ENCODE results near the gene CNOT1. TPM values are rescaled to one million over a fixed set of nuclear protein-coding genes. Genes with fewer than 3 reads are reported as not detected.
"Not testable (repeated sequence)": the region's sequence is repeated elsewhere in the genome, so short reads cannot be mapped to it uniquely, and the experiment has no call there.

Gene CNOT1
- total RNA-seq, 1 donor, result 136 TPM

DNA sequence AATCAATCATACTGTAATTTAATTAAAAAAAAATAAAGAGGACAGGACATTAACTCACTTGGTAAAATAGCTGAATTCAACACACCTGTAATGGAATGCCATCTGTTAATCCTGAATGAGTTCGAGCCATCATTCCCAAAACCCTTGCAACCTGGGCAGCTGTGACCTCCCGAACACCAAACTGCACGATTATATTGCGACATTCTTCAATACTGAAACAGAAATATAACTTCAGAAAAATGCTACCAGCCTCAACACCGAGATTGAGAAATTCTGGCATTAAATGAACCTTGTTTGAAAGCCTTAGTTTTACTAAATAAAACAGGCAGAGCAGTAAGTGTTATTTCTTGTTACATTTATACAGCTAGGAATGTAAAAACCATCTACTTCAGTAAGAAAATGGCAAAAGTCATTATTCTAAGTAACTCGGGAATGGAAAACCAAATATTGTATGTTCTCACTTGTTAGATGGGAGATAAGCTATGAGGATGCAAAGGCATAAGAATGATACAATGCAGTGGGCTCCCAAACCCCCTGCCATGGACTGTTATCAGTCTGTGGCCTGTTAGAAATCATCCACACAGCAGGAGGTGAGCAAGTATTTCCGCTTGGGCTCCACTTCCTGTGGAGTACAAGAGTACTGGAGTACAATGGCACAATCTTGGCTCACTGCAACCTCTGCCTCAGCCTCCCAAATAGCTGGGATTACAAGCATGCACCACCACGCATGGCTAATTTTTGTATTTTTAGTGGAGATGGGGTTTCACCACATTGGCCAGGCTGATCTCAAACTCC is 46.5 kb downstream of the CNOT1 start:
- TF ChIP-seq, protein P1, sequence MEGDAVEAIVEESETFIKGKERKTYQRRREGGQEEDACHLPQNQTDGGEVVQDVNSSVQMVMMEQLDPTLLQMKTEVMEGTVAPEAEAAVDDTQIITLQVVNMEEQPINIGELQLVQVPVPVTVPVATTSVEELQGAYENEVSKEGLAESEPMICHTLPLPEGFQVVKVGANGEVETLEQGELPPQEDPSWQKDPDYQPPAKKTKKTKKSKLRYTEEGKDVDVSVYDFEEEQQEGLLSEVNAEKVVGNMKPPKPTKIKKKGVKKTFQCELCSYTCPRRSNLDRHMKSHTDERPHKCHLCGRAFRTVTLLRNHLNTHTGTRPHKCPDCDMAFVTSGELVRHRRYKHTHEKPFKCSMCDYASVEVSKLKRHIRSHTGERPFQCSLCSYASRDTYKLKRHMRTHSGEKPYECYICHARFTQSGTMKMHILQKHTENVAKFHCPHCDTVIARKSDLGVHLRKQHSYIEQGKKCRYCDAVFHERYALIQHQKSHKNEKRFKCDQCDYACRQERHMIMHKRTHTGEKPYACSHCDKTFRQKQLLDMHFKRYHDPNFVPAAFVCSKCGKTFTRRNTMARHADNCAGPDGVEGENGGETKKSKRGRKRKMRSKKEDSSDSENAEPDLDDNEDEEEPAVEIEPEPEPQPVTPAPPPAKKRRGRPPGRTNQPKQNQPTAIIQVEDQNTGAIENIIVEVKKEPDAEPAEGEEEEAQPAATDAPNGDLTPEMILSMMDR (IDR thresholded peaks at IDR 0.05; ENCODE audit: insufficient read depth, low read length), result no peak
- no peak for DNase-seq (ENCODE audit: low read depth)
- H3K4me3 ChIP-seq (ENCODE audit: low read depth, low read length), result no peak overlapping the region

GRCh38 chr16:58582133-58582532 is 47.5 kb downstream of the CNOT1 start:
- no peak for DNase-seq (ENCODE audit: low read depth)
- TF ChIP-seq, protein P1 (IDR thresholded peaks at IDR 0.05; ENCODE audit: insufficient read depth, low read length), result no peak
- H3K4me3 ChIP-seq (ENCODE audit: low read depth, low read length), result no peak overlapping the region

DNA sequence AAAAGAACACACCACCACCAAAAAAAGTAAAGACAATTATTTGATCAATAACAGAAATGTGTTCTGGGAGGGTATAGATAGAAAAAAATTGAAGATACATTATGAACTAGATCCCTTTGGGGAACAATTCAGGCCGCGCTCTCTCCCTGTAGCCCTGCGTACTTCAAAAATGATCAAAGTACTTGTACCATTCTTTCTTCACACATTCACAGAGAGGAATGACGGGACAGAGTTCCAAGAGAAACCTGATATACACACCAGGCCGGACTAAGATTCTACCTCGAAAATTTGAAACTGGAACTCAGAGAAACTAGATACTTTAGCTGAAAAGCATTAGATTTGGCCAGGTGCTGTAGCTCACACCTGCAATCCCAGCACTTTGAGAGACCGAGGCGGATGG is 50.0 kb downstream of the CNOT1 start:
- no peak for DNase-seq (ENCODE audit: low read depth)
- TF ChIP-seq, protein P1 (IDR thresholded peaks at IDR 0.05; ENCODE audit: insufficient read depth, low read length), result no peak
- H3K4me3 ChIP-seq (ENCODE audit: low read depth, low read length), result no peak overlapping the region

DNA sequence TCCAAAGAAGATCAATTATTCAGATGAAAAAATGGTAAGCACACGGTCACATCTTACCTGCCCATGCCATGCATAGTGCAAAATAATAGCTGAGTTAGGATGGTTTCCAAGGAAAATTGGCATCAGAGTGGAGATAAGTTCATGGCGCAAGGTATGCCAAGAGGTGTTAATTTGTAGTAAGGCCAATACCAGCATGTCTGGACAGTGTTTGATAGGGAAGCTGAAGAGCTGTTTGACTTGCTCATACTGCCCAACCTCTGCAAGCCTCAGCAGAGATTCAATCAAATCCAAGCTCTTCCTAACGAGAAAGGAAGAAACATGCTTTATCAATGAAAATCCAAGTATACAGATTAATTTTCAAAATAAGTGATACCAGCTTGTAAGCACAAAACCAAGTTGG is 51.0 kb downstream of the CNOT1 start:
- TF ChIP-seq, protein P1 (IDR thresholded peaks at IDR 0.05; ENCODE audit: insufficient read depth, low read length), result no peak
- DNase-seq (ENCODE audit: low read depth), result no peak

DNA sequence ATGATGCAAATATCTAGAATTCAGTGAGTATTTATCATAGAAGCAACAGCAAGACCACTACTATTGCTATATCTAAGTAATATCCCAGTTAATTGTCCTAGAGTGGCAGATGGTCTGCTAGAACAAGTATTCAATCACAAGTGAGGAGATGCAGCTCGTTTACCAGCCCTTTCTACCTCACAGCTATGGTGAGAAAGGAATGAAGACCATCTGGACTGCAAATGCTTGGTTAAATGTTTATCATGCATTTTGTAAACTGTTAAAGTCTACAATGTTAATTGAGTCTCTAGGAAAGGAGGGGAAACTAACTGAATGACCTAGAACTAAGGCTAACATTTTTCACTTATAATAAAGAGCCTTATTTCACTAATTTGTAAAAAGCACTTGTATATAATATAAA is 52.5 kb downstream of the CNOT1 start:
- TF ChIP-seq, protein P1 (IDR thresholded peaks at IDR 0.05; ENCODE audit: insufficient read depth, low read length), result no peak
- no peak overlapping the region for H3K4me3 ChIP-seq (ENCODE audit: low read depth, low read length)
- no peak for DNase-seq (ENCODE audit: low read depth)

More for the DNA sequence above, 51.0 kb downstream of the CNOT1 start:
- H3K4me3 ChIP-seq (ENCODE audit: low read depth, low read length), result no peak overlapping the region

- DNase-seq (ENCODE audit: low read depth), result no peak
- H3K4me3 ChIP-seq (ENCODE audit: low read depth, low read length), result no peak overlapping the region
- TF ChIP-seq, protein P1 (IDR thresholded peaks at IDR 0.05; ENCODE audit: insufficient read depth, low read length), result no peak
Measured at GRCh38 chr16:58574895-58575294, 54.7 kb downstream of the CNOT1 start.

- H3K4me3 ChIP-seq (ENCODE audit: low read depth, low read length); DNase-seq (ENCODE audit: low read depth): not testable (repeated sequence)
Measured at GRCh38 chr16:58565697-58566096, 63.9 kb downstream of the CNOT1 start.
